Adrenal gland (tissue), 5 donors: Measurements from ENCODE around the gene ARHGEF33.

ENCODE experiments used
- POLR2A ChIP-seq, 2 donors: fragments of 450-650 bp; IDR thresholded peaks; one replicate each; pipeline ENCODE4 v1.6.1; 2017; ENCODE audit warnings: antibody characterized with exemption in 2 of 2, mild to moderate bottlenecking in 2 of 2, moderate library complexity in 1 of 2
- TF ChIP-seq, protein P1 (sequence below), 6 experiments: fragments of 450-650 bp in 4 of 6; fragments of 200-600 bp in 2 of 6; sonication (generic) in 1 of 6; IDR thresholded peaks; 1 replicate in 5 of 6; 2 replicates in 1 of 6; pipeline versions ENCODE4 v1.5.1 to v1.8.0; 2016 to 2021; ENCODE audit warnings: antibody characterized with exemption in 6 of 6, mild to moderate bottlenecking in 2 of 6, moderate library complexity in 1 of 6
- donor health status: DM: no; HTN: no; CAD: no.

DNA sequence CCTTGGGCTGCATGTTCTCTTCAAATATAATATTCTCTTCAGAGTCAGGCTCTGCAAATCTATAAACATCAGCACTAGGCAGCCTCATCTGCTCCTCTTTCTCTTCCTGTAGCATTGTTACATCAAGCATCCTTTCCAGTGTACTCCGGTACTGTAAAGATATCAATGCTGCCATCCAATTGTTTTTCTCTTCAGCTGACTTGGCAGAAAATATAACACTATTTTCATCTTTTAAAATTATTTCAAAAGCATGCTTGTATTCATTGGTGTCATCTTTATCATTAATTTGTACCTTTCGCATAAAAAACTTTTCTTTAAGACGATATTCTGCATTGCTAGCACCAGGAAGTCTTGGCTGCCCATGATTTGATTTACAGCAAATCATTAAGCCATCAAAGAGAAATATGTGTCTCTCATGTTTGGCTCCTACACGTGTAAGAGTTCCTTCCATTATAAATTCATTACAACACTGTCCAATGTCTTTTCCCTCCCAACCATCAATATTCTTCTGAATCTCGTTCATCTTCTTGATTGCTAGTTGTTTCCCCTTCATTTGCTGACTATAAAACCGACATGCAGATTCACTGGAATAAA lies 133.1 kb downstream of the ARHGEF33 start:
- TF ChIP-seq, protein P1, sequence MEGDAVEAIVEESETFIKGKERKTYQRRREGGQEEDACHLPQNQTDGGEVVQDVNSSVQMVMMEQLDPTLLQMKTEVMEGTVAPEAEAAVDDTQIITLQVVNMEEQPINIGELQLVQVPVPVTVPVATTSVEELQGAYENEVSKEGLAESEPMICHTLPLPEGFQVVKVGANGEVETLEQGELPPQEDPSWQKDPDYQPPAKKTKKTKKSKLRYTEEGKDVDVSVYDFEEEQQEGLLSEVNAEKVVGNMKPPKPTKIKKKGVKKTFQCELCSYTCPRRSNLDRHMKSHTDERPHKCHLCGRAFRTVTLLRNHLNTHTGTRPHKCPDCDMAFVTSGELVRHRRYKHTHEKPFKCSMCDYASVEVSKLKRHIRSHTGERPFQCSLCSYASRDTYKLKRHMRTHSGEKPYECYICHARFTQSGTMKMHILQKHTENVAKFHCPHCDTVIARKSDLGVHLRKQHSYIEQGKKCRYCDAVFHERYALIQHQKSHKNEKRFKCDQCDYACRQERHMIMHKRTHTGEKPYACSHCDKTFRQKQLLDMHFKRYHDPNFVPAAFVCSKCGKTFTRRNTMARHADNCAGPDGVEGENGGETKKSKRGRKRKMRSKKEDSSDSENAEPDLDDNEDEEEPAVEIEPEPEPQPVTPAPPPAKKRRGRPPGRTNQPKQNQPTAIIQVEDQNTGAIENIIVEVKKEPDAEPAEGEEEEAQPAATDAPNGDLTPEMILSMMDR (IDR thresholded peaks at IDR 0.05), result no peak
- TF ChIP-seq POLR2A (IDR thresholded peaks at IDR 0.05), result no peak
